Gastrocnemius medialis (tissue), 4 donors: ENCODE data around the gene PCDHGC3. TPM values are rescaled to one million over a fixed set of nuclear protein-coding genes. Genes with fewer than 3 reads are reported as not detected.
A peak's percentile ranks its signal among the peaks of the same experiment; 100 is the strongest.

Experiments
- ATAC-seq, 2 donors: fragments of 150-250 bp; one replicate each; pipeline ENCODE4 v1.9.1; 2016
- DNase-seq, 2 donors: peaks; one replicate each; pipeline ENCODE4 v3.0.0-alpha.2; 2019
- H3K27ac ChIP-seq, 4 donors: fragments of 200-600 bp; sonication (generic); 1 replicate in 1 of 4; 2 replicates in 3 of 4; pipeline ENCODE4 v1.5.1; 2016 to 2018; ENCODE audit warnings: mild to moderate bottlenecking in 2 of 4, moderate library complexity in 1 of 4
- H3K27me3 ChIP-seq, 3 donors: fragments of 200-600 bp; sonication (generic) in 2 of 3; 1 replicate in 1 of 3; 2 replicates in 2 of 3; pipeline versions ENCODE4 v1.5.1 to v1.6.0; 2016 to 2019; ENCODE audit warnings: mild to moderate bottlenecking in 1 of 3, moderate library complexity in 1 of 3
- H3K36me3 ChIP-seq, 2 donors: fragments of 200-600 bp; sonication (generic) in 1 of 2; one replicate each; pipeline ENCODE4 v1.5.1; 2017 to 2018
- H3K4me1 ChIP-seq, 2 donors: fragments of 200-600 bp; sonication (generic) in 1 of 2; one replicate each; pipeline ENCODE4 v1.5.1; 2016 to 2017; ENCODE audit warnings: mild to moderate bottlenecking in 2 of 2
- H3K4me3 ChIP-seq, 4 donors: fragments of 200-600 bp; sonication (generic) in 3 of 4; 1 replicate in 1 of 4; 2 replicates in 3 of 4; pipeline ENCODE4 v1.5.1; 2016 to 2019; ENCODE audit warnings: mild to moderate bottlenecking in 2 of 4
- H3K9me3 ChIP-seq, 3 donors: fragments of 200-600 bp; sonication (generic) in 2 of 3; 1 replicate in 1 of 3; 2 replicates in 2 of 3; pipeline ENCODE4 v1.5.1; 2016 to 2019
- CTCF ChIP-seq, 5 experiments: fragments of 450-650 bp in 3 of 5; fragments of 200-600 bp in 2 of 5; sonication (generic) in 2 of 5; IDR thresholded peaks in 4 of 5; conservative IDR thresholded peaks in 1 of 5; 1 replicate in 4 of 5; 2 replicates in 1 of 5; pipeline ENCODE4 v1.5.1; 2016 to 2019; ENCODE audit warnings: antibody characterized with exemption in 5 of 5, mild to moderate bottlenecking in 3 of 5, moderate library complexity in 3 of 5
- POLR2A ChIP-seq, 2 donors: fragments of 450-650 bp; IDR thresholded peaks; one replicate each; pipeline ENCODE4 v1.6.1; 2017; ENCODE audit warnings: antibody characterized with exemption in 2 of 2, mild to moderate bottlenecking in 2 of 2, moderate library complexity in 2 of 2
- in situ Hi-C, 4 donors: fragments of 200-750 bp; cut with MboI; loops; one replicate each; pipeline versions ENCODE4 v1.15.0 to v1.8.0; 2017; ENCODE audit warnings: low sequenced_read_pairs in 4 of 4
- intact Hi-C: fragments of 100-400 bp; cut with DNase I; formaldehyde crosslinking; loops from one replicate; pipeline ENCODE4 v1.15.1; 2023; ENCODE audit warnings: low total_unique reads
- total RNA-seq, 4 donors: library from RNA; depleted of rRNA; stranded (reverse); fragments of >200 nt; gene quantifications; one replicate each; pipeline versions ENCODE4 v1.1.0 to v1.2.3, GENCODE V29; 2016

PCDHGC3 gene
- total RNA-seq, 4 donors from 2014 or later = 11.8 to 14.5 (median 13.8) TPM

- Histone ChIP-seq H3K27ac (peak overlapping the region; percentile 87 to 92 (median 90)), H3K27me3 (no peaks in the 10 kb centered on the region), H3K36me3 (peaks cover 0 to 23% of the 10 kb centered on the region in 2 donors), H3K4me1 (peaks cover 84 to 89% of the 10 kb centered on the region in 2 donors), H3K9me3 (no peaks in the 10 kb centered on the region), H3K4me3 (no peak overlapping the region)
- no peak for TF ChIP-seq CTCF (IDR thresholded peaks at IDR 0.05 in 4 of 5, conservative IDR thresholded peaks at IDR 0.05 in 1 of 5)
- TF ChIP-seq POLR2A (IDR thresholded peaks at IDR 0.05) = no peak
- ATAC-seq = no peak
- DNase-seq = peak in 1 of 2 donors; percentile 9
- intact Hi-C loops (no loop called here), in situ Hi-C loops (no loop called here)
Measured at GRCh38 chr5:141515946-141516671, 40.3 kb downstream of the PCDHGC3 start.

GRCh38 chr5:141516672-141517025 lies 40.9 kb downstream of the PCDHGC3 start:
- peaks cover 89 to 93% of the 10 kb centered on the region in 2 donors for H3K4me1 ChIP-seq
- no peak for TF ChIP-seq CTCF (IDR thresholded peaks at IDR 0.05 in 4 of 5, conservative IDR thresholded peaks at IDR 0.05 in 1 of 5)
- TF ChIP-seq POLR2A (IDR thresholded peaks at IDR 0.05) = no peak
- H3K9me3 ChIP-seq = no peaks in the 10 kb centered on the region
- ATAC-seq = no peak
- intact Hi-C loops = no loop called here
- H3K4me3 ChIP-seq = no peak overlapping the region
- peak; percentile 44 to 76 for DNase-seq
- H3K27me3 ChIP-seq = no peaks in the 10 kb centered on the region
- peak overlapping the region; percentile 87 to 92 (median 90) for H3K27ac ChIP-seq
- in situ Hi-C loops = no loop called here
- H3K36me3 ChIP-seq = peaks cover 0 to 17% of the 10 kb centered on the region in 2 donors

- Histone ChIP-seq H3K4me1 (peaks cover 96 to 99% of the 10 kb centered on the region in 2 donors), H3K36me3 (peaks cover 0 to 14% of the 10 kb centered on the region in 2 donors), H3K27me3 (no peaks in the 10 kb centered on the region), H3K4me3 (no peak overlapping the region), H3K9me3 (no peaks in the 10 kb centered on the region), H3K27ac (peak overlapping the region; percentile 87 to 92 (median 90))
- TF ChIP-seq POLR2A (IDR thresholded peaks at IDR 0.05) (no peak), CTCF (IDR thresholded peaks at IDR 0.05 in 4 of 5, conservative IDR thresholded peaks at IDR 0.05 in 1 of 5) (no peak)
- in situ Hi-C loops (no loop called here), intact Hi-C loops (no loop called here)
- DNase-seq (peak in 1 of 2 donors; percentile 31), ATAC-seq (no peak)
Measured at GRCh38 chr5:141517312-141517711, 41.5 kb downstream of the PCDHGC3 start.

GRCh38 chr5:141517880-141518617 lies 42.3 kb downstream of the PCDHGC3 start:
- H3K27me3 ChIP-seq = no peaks in the 10 kb centered on the region
- H3K9me3 ChIP-seq = no peaks in the 10 kb centered on the region
- in situ Hi-C loops (no loop called here), intact Hi-C loops (no loop called here)
- no peak overlapping the region for H3K4me3 ChIP-seq
- peaks cover 0 to 18% of the 10 kb centered on the region in 2 donors for H3K36me3 ChIP-seq
- peaks cover 98% of the 10 kb centered on the region in 2 donors for H3K4me1 ChIP-seq
- peak in 1 of 2 donors; percentile 28 for DNase-seq
- ATAC-seq = no peak
- H3K27ac ChIP-seq = peak overlapping the region; percentile 87 to 92 (median 90)
- TF ChIP-seq CTCF (IDR thresholded peaks at IDR 0.05 in 4 of 5, conservative IDR thresholded peaks at IDR 0.05 in 1 of 5) = no peak
- TF ChIP-seq POLR2A (IDR thresholded peaks at IDR 0.05) = no peak
